Measurements from ENCODE around the gene ADGRL2.

ADGRL2 gene

DNA sequence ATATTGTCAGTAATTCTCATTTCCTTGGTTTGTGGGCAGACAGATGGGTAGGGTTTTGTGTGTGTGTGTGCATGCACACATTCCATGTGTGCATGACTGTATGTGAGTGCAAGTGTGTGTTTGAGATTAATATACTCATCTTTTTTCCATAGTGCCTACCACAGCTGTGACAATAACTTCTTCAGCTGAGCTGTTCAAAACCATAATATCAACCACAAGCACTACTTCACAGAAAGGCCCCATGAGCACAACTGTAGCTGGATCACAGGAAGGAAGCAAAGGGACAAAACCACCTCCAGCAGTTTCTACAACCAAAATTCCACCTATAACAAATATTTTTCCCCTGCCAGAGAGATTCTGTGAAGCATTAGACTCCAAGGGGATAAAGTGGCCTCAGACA lies 149.3 kb downstream of the ADGRL2 start:
- Histone ChIP-seq H3K36me3 (ENCODE audit: insufficient read depth, insufficient read length, low read length) (peaks cover 45% of the 10 kb centered on the region), H3K9ac (ENCODE audit: insufficient read length, low read depth) (no peak overlapping the region), H3K4me3 (ENCODE audit: insufficient read length, low read depth) (no peak overlapping the region), H3K9me3 (ENCODE audit: insufficient read depth, low read length) (no peaks in the 10 kb centered on the region), H3K4me1 (ENCODE audit: insufficient read depth, insufficient read length) (no peaks in the 10 kb centered on the region), H3K27me3 (ENCODE audit: insufficient read depth, insufficient read length) (no peaks in the 10 kb centered on the region)
- TF ChIP-seq SUZ12 (IDR thresholded peaks at IDR 0.05; ENCODE audit: extremely low read depth, insufficient read depth, insufficient read length) (no peak), ZNF274 (IDR thresholded peaks at IDR 0.05; ENCODE audit: low read depth, low read length) (no peak), YY1 (IDR thresholded peaks at IDR 0.05; ENCODE audit: insufficient read depth, insufficient read length) (no peak)
- no peak for DNase-seq (ENCODE audit: low read depth, low spot score)

DNA sequence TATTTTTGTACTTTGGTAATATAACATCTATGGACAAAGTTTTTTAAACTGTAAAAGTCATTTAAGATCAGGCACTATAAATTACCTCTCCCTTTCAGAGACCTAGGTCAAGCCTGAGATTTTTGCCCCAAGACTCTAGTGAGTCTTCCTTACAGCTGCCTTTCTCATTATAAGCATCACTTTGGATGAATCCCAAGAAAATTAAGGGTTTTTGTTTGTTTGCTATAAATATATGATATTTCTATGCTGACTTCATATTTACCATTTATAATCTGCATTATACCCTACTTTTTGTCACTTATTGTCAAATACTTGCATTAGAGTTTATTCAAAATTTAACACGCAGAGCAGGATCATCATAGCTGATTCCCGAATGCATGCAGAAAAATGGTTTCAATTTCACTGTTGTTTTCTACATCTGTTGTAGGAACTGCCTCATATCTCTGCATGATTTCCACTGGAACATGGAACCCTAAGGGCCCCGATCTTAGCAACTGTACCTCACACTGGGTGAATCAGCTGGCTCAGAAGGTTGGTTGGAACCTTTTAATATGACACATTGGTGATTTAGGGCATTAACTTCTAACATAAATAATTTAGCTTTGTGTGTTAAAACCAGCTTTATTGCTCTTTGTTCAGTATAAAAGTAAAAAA lies 150.0 kb downstream of the ADGRL2 start:
- Histone ChIP-seq H3K9ac (ENCODE audit: insufficient read length, low read depth) (no peak overlapping the region), H3K4me1 (ENCODE audit: insufficient read depth, insufficient read length) (no peaks in the 10 kb centered on the region), H3K36me3 (ENCODE audit: insufficient read depth, insufficient read length, low read length) (peaks cover 50% of the 10 kb centered on the region), H3K9me3 (ENCODE audit: insufficient read depth, low read length) (no peaks in the 10 kb centered on the region), H3K4me3 (ENCODE audit: insufficient read length, low read depth) (no peak overlapping the region), H3K27me3 (ENCODE audit: insufficient read depth, insufficient read length) (no peaks in the 10 kb centered on the region)
- no peak for DNase-seq (ENCODE audit: low read depth, low spot score)
- TF ChIP-seq SUZ12 (IDR thresholded peaks at IDR 0.05; ENCODE audit: extremely low read depth, insufficient read depth, insufficient read length) (no peak), ZNF274 (IDR thresholded peaks at IDR 0.05; ENCODE audit: low read depth, low read length) (no peak), YY1 (IDR thresholded peaks at IDR 0.05; ENCODE audit: insufficient read depth, insufficient read length) (no peak)

DNA sequence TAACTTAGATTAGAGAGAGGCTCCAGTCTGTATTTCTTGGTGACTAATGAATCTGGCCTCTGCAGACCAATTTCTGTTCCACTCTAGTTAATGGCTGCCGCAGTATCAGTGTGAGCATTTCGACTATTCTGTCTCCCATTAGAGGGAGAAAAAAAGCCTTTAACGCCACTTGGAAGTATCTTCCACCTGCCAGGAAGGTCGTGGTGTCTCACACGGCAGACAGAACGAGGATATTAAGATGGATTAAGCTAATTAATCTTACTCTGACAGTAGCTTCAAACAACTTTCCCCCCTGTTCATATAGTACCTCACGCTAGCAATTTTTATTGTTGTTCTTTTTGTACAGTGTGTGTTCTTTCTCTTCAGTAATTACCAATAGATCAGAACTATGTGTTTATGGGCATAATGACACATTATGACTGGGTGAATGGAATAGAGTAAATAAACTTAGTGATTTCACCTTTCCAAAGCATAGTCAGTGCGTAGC lies 153.8 kb downstream of the ADGRL2 start:
- Histone ChIP-seq H3K4me1 (ENCODE audit: insufficient read depth, insufficient read length) (no peaks in the 10 kb centered on the region), H3K9me3 (ENCODE audit: insufficient read depth, low read length) (no peaks in the 10 kb centered on the region), H3K4me3 (ENCODE audit: insufficient read length, low read depth) (no peak overlapping the region), H3K9ac (ENCODE audit: insufficient read length, low read depth) (no peak overlapping the region), H3K27me3 (ENCODE audit: insufficient read depth, insufficient read length) (no peaks in the 10 kb centered on the region), H3K36me3 (ENCODE audit: insufficient read depth, insufficient read length, low read length) (peaks cover 78% of the 10 kb centered on the region)
- TF ChIP-seq ZNF274 (IDR thresholded peaks at IDR 0.05; ENCODE audit: low read depth, low read length) (no peak), YY1 (IDR thresholded peaks at IDR 0.05; ENCODE audit: insufficient read depth, insufficient read length) (no peak), SUZ12 (IDR thresholded peaks at IDR 0.05; ENCODE audit: extremely low read depth, insufficient read depth, insufficient read length) (no peak)
- DNase-seq (ENCODE audit: low read depth, low spot score) = no peak

DNA sequence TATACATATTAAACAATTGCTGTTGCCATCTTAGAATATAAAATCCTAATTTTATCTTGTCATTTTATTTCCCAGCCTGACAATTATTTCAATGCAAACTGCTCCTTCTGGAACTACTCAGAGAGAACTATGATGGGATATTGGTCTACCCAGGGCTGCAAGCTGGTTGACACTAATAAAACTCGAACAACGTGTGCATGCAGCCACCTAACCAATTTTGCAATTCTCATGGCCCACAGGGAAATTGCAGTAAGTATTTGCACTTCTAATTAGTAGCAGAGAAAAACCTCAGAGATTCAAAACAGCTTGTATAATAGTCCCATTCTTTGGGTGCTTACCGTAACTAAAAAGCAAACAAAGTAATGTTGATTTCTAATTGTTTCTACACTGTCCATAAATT lies 167.2 kb downstream of the ADGRL2 start:
- no peaks in the 10 kb centered on the region for H3K4me1 ChIP-seq (ENCODE audit: insufficient read depth, insufficient read length)
- H3K27me3 ChIP-seq (ENCODE audit: insufficient read depth, insufficient read length) = no peaks in the 10 kb centered on the region
- H3K36me3 ChIP-seq (ENCODE audit: insufficient read depth, insufficient read length, low read length) = peaks cover 67% of the 10 kb centered on the region
- no peak for TF ChIP-seq ZNF274 (IDR thresholded peaks at IDR 0.05; ENCODE audit: low read depth, low read length)
- no peak for TF ChIP-seq SUZ12 (IDR thresholded peaks at IDR 0.05; ENCODE audit: extremely low read depth, insufficient read depth, insufficient read length)
- TF ChIP-seq YY1 (IDR thresholded peaks at IDR 0.05; ENCODE audit: insufficient read depth, insufficient read length) = no peak
- H3K9ac ChIP-seq (ENCODE audit: insufficient read length, low read depth) = no peak overlapping the region
- H3K9me3 ChIP-seq (ENCODE audit: insufficient read depth, low read length) = no peaks in the 10 kb centered on the region
- H3K4me3 ChIP-seq (ENCODE audit: insufficient read length, low read depth) = no peak overlapping the region
- no peak for DNase-seq (ENCODE audit: low read depth, low spot score)

DNA sequence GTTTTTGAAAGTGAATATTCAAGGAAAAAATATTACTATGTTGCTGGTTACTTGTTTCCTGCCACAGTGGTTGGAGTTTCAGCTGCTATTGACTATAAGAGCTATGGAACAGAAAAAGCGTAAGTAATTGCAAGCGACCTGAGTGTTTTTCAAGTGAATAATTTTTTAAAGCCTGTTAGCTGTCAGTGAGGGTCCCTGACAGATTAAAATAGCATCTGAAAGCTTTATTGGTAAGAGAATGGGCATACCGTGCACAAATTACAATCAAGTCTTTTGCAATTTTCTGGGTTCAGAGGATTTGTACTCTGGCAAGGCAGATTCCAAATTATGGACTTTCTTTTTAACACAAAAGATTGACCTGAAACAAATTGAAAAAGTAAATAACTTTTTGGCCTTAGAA lies 169.7 kb downstream of the ADGRL2 start:
- no peak overlapping the region for H3K9ac ChIP-seq (ENCODE audit: insufficient read length, low read depth)
- DNase-seq (ENCODE audit: low read depth, low spot score) = no peak
- H3K36me3 ChIP-seq (ENCODE audit: insufficient read depth, insufficient read length, low read length) = peaks cover 88% of the 10 kb centered on the region
- TF ChIP-seq ZNF274 (IDR thresholded peaks at IDR 0.05; ENCODE audit: low read depth, low read length) (no peak), SUZ12 (IDR thresholded peaks at IDR 0.05; ENCODE audit: extremely low read depth, insufficient read depth, insufficient read length) (no peak), YY1 (IDR thresholded peaks at IDR 0.05; ENCODE audit: insufficient read depth, insufficient read length) (no peak)
- H3K4me1 ChIP-seq (ENCODE audit: insufficient read depth, insufficient read length) = no peaks in the 10 kb centered on the region
- H3K9me3 ChIP-seq (ENCODE audit: insufficient read depth, low read length) = no peaks in the 10 kb centered on the region
- no peak overlapping the region for H3K4me3 ChIP-seq (ENCODE audit: insufficient read length, low read depth)
- no peaks in the 10 kb centered on the region for H3K27me3 ChIP-seq (ENCODE audit: insufficient read depth, insufficient read length)

DNA sequence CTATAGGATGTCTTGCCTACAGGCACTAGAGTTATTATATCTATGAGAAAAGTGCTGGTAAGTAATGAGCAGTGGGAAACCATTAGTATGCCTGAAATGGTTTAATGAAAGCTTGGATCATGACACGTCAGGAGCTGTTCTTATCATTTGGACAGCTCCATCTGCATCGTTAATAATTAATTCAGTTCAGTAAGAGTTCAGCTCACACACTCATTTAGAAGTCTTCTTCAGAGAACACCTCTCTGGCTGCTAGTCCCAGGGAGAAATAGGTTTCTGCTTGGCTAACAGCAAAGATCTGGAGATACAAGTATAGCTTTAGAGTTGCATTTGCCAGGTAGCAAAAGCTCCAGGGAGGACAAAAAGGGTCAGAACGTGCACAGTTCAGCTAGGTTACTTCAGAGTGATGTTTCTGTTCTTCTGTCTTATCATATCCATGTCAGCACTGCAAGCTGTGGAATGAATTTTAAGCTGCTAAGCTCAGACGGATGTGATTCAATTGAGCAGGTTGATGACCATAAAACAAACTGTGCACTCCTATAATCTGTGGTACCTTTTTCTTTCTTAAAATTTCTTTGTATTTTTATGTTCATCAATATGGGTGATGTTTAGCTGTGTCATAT lies 173.6 kb downstream of the ADGRL2 start:
- no peak for DNase-seq (ENCODE audit: low read depth, low spot score)
- TF ChIP-seq SUZ12 (IDR thresholded peaks at IDR 0.05; ENCODE audit: extremely low read depth, insufficient read depth, insufficient read length) = no peak
- TF ChIP-seq ZNF274 (IDR thresholded peaks at IDR 0.05; ENCODE audit: low read depth, low read length) = no peak
- Histone ChIP-seq H3K36me3 (ENCODE audit: insufficient read depth, insufficient read length, low read length) (peaks cover 57% of the 10 kb centered on the region), H3K27me3 (ENCODE audit: insufficient read depth, insufficient read length) (no peaks in the 10 kb centered on the region), H3K4me1 (ENCODE audit: insufficient read depth, insufficient read length) (no peaks in the 10 kb centered on the region), H3K4me3 (ENCODE audit: insufficient read length, low read depth) (no peak overlapping the region), H3K9ac (ENCODE audit: insufficient read length, low read depth) (no peak overlapping the region), H3K9me3 (ENCODE audit: insufficient read depth, low read length) (no peaks in the 10 kb centered on the region)

DNA sequence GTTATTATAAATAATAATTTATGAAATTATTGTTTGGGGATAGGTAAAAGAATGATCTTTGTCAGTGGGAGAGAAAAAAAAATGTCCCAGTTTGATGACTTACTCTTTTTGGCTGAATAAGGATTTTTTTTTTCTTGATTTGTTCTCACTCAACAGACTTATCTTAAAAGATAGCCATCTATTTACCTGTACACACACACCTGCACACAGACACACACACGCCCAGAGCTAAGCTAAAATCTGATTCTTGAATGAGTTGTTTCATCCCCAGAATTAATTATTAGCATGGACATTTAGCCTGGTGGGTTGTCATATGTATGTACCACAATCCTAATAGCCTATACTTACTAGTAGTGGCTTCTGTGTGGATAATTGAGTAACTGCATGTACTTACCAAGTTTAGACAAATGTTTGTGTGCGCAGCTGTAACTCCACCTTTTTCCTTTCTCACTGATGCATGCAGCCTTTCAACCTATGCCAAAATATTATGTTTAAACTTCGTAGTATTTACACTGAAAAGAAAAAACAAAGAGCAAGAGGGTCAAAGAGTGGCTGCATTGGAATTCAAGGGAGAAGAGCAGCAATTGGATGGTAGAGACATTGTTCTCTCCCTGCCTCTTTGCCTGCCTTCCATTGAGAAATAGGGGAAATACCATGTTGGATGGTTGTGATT lies 174.3 kb downstream of the ADGRL2 start:
- Histone ChIP-seq H3K9ac (ENCODE audit: insufficient read length, low read depth) (no peak overlapping the region), H3K36me3 (ENCODE audit: insufficient read depth, insufficient read length, low read length) (peaks cover 50% of the 10 kb centered on the region), H3K9me3 (ENCODE audit: insufficient read depth, low read length) (no peaks in the 10 kb centered on the region), H3K4me3 (ENCODE audit: insufficient read length, low read depth) (no peak overlapping the region), H3K27me3 (ENCODE audit: insufficient read depth, insufficient read length) (no peaks in the 10 kb centered on the region), H3K4me1 (ENCODE audit: insufficient read depth, insufficient read length) (no peaks in the 10 kb centered on the region)
- no peak for DNase-seq (ENCODE audit: low read depth, low spot score)
- no peak for TF ChIP-seq ZNF274 (IDR thresholded peaks at IDR 0.05; ENCODE audit: low read depth, low read length)
- TF ChIP-seq SUZ12 (IDR thresholded peaks at IDR 0.05; ENCODE audit: extremely low read depth, insufficient read depth, insufficient read length) = no peak
- no peak for TF ChIP-seq YY1 (IDR thresholded peaks at IDR 0.05; ENCODE audit: insufficient read depth, insufficient read length)

Measured in NT2/D1 (cell line).